Activated CD4-positive, alpha-beta T cell treated with anti-CD3 and anti-CD28 coated beads, Interleukin-2, Interleukin-6, amounts not matched to agents 100 ng/mL and 50 ng/mL, durations not matched to agents 16 hours and 8 hours (primary cell): Measurements from ENCODE around the gene SLC22A16.

Experiments used
- DNase-seq: peaks from one replicate; pipeline ENCODE4 v3.0.0-alpha.2; 2020

SLC22A16 gene

GRCh38 chr6:110399219-110400071, 77.0 kb downstream of the SLC22A16 start:
- no peak for DNase-seq

- no peak for DNase-seq
Observed at GRCh38 chr6:110398778-110399177, 77.6 kb downstream of the SLC22A16 start.

DNA sequence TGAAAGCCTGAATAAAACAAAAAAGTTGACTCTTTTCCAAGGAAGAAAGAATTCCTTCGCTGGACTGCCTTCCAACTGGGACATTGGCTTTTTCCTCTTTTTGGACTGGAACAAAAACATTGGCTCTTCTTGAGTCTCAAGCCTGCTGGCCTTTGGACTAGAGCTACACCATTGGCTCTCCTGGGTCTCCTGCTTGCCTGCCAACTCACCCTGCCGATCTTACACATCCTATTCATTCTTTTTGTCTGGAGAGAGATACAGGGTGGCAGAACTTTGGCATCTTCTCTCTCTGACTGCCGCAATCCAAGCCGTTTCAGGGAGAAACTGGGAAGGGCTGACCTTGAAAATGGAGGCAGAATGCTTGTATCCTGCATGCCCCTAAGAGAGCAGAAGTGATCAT, 81.2 kb downstream of the SLC22A16 start:
- DNase-seq: no peak

DNA sequence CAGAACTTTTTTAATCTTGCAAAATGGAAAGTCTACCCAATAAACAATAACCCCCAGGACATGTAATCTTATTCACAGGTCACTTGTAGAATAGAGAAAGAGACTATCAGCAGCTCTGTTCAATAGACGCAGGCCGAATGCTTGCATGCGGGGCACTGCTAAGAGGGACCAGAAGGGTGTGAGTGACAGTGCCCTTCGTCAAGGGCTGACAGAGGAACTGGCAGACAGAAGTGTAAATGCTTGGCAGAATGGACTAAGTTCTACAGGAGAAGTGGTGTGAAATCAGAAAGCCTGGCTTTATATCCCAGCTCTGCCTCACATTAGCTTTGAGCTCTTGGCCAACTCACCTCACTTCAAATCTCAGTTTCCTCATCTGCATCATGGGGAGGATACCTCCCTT, 82.0 kb downstream of the SLC22A16 start:
- DNase-seq: no peak

GRCh38 chr6:110392727-110393126, 83.7 kb downstream of the SLC22A16 start:
- DNase-seq: no peak

GRCh38 chr6:110390404-110390803, 86.0 kb downstream of the SLC22A16 start:
- DNase-seq: no peak

GRCh38 chr6:110389689-110390382, 86.6 kb downstream of the SLC22A16 start:
- no peak for DNase-seq

- DNase-seq: no peak
Observed at GRCh38 chr6:110387986-110388385, 88.4 kb downstream of the SLC22A16 start.

- DNase-seq: no peak
Observed at GRCh38 chr6:110385458-110385863, 91.0 kb downstream of the SLC22A16 start.

DNA sequence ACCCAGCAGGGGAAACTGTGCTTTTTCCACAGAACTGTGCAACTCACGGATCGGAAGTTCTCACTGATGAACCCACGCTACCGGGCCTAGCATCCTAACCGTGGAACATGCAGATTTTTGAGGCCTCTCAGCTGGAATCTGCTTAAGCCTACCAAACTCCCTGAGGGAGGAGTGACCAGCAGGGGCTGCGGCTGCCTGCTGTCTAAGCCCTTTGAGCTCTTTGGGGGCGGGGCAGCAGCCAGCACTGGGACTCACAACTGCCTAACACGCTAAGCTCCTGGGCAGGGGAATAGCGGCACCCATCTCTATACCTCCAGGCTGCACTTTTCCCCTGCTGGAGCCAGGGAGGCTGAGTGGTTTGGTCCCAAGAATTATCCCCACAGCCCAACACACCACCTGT, 97.9 kb downstream of the SLC22A16 start:
- no peak for DNase-seq
